Fibroblast of pulmonary artery (primary cell): ENCODE data around the gene ERAS.

Experiments
- DNase-seq: peaks from one replicate; pipeline ENCODE4 v3.0.0-alpha.2; 2010; ENCODE audit warnings: low read depth
- H3K4me3 ChIP-seq: replicated peaks from 2 replicates; pipeline ENCODE4 v1.5.1; 2011; ENCODE audit warnings: low read depth, mild to moderate bottlenecking, control low read depth, low read length, moderate library complexity
- CTCF ChIP-seq: IDR thresholded peaks from 2 replicates; pipeline ENCODE4 v1.5.1; 2011; ENCODE audit warnings: mild to moderate bottlenecking, control low read depth, low read length, inconsistent platforms; ENCODE audit errors: missing control alignments

ERAS gene

GRCh38 chrX:48794911-48795515 lies 31.3 kb upstream of the ERAS start:
- peak; percentile 54 for DNase-seq
- no peak for TF ChIP-seq CTCF
- no peak overlapping the region for H3K4me3 ChIP-seq

- no peak overlapping the region for H3K4me3 ChIP-seq
- no peak for TF ChIP-seq CTCF
- no peak for DNase-seq
These were observed 28.0 kb upstream of the ERAS start for GRCh38 chrX:48798318-48798717.

- no peak for DNase-seq
These were observed 25.6 kb upstream of the ERAS start for GRCh38 chrX:48800574-48801279.

GRCh38 chrX:48801280-48802088 lies 24.8 kb upstream of the ERAS start, which contains the start of gene HDAC6:
Gene HDAC6 (plus strand): TSS chrX:48802067. CDS start chrX:48802693, 626 bp downstream.
- H3K4me3 ChIP-seq = peak within 1 kb of the TSS; percentile 72
- no peak for TF ChIP-seq CTCF
- peak; percentile 99 for DNase-seq

More at GRCh38 chrX:48800574-48801279, 25.6 kb upstream of the ERAS start:
- H3K4me3 ChIP-seq = peak overlapping the region; percentile 70
- TF ChIP-seq CTCF = no peak

- DNase-seq = peak; percentile 81
- no peak for TF ChIP-seq CTCF
- H3K4me3 ChIP-seq = peak overlapping the region; percentile 72
These were observed 24.0 kb upstream of the ERAS start for GRCh38 chrX:48802089-48802904.

- TF ChIP-seq CTCF = no peak
- DNase-seq = no peak
- peak overlapping the region; percentile 72 for H3K4me3 ChIP-seq
These were observed 23.5 kb upstream of the ERAS start for GRCh38 chrX:48802905-48803200.
